GM12878 (cell line): Measurements from ENCODE around the gene SNCG. TPM values are rescaled to one million over a fixed set of nuclear protein-coding genes. Genes with fewer than 3 reads are reported as not detected.

Experiments used
- ATAC-seq: fragments of 200-7000 bp; cut with Tn5 transposase; 3 replicates; pipeline ENCODE4 v1.9.1; 2020; ENCODE audit warnings: mild to moderate bottlenecking, moderate library complexity
- BruUV-seq: library from RNA; stranded (reverse); fragments of 400-500 nt; replicated peaks from 2 replicates; lab custom pipeline; 2021; lab: Mats Ljungman, UMichigan
- CTCF ChIA-PET: fragments of 300-600 bp; sonication (Branson Sonifier 250); formaldehyde crosslinking; extraction: SDS; loops from one replicate; lab custom pipeline; 2021; ENCODE audit warnings: inconsistent platforms; lab: Yijun Ruan, JAX
- POLR2A ChIA-PET: fragments of 350-600 bp; formaldehyde crosslinking; extraction: SDS; loops from one replicate; lab custom pipeline; 2021; ENCODE audit warnings: inconsistent platforms; lab: Charles Lee
- RAD21 ChIA-PET: fragments of 300-600 bp; sonication (Branson Sonifier 250); formaldehyde crosslinking; loops from one replicate; lab custom pipeline; 2023; ENCODE audit warnings: antibody characterized with exemption; ENCODE audit not compliant: unreplicated experiment; lab: Charles Lee
- SMC1A ChIA-PET: fragments of 300-600 bp; sonication (Branson Sonifier 250); formaldehyde crosslinking; loops from one replicate; lab custom pipeline; 2023; ENCODE audit not compliant: unreplicated experiment, uncharacterized antibody; lab: Charles Lee
- DNase-seq: peaks from one replicate; pipeline ENCODE4 v3.0.0-alpha.2; 2011; ENCODE audit warnings: low read depth, low spot score
- FAIRE-seq: peaks from 3 replicates; lab custom pipeline; 2011; peaks lifted over from hg19 to GRCh38; lab: Jason Lieb, UNC
- H2AFZ ChIP-seq: 2 replicates; pipeline ENCODE4 v1.6.0; 2011; ENCODE audit warnings: low read depth, low read length, control low read depth; ENCODE audit not compliant: control insufficient read depth
- H3K27ac ChIP-seq: 2 replicates; pipeline ENCODE4 v1.5.1; 2011; ENCODE audit warnings: control low read depth; ENCODE audit not compliant: control insufficient read depth, insufficient read depth
- H3K27me3 ChIP-seq, 2 experiments: replicated peaks in 1 of 2; 2 replicates each; pipeline versions ENCODE4 v1.6.0 to v1.6.1; 2011; ENCODE audit warnings: low read length in 1 of 2; ENCODE audit not compliant: control insufficient read depth in 2 of 2, insufficient read depth in 2 of 2
- H3K36me3 ChIP-seq, 2 experiments: 2 replicates each; pipeline ENCODE4 v1.5.1; 2011; ENCODE audit warnings: low read length in 1 of 2; ENCODE audit not compliant: control insufficient read depth in 2 of 2, insufficient read depth in 2 of 2
- H3K4me1 ChIP-seq: 2 replicates; pipeline ENCODE4 v1.6.1; 2011; ENCODE audit warnings: mild to moderate bottlenecking, low read length, moderate library complexity, mixed read lengths; ENCODE audit not compliant: control insufficient read depth, insufficient read depth
- H3K4me2 ChIP-seq: 2 replicates; pipeline ENCODE4 v1.6.0; 2011; ENCODE audit warnings: control low read depth; ENCODE audit not compliant: control insufficient read depth, insufficient read depth
- H3K4me3 ChIP-seq: fragments of 200-600 bp; sonication (generic); 2 replicates; pipeline ENCODE4 v1.5.1; 2016
- H3K79me2 ChIP-seq: 2 replicates; pipeline ENCODE4 v1.6.0; 2011; ENCODE audit warnings: low read length; ENCODE audit not compliant: control insufficient read depth, insufficient read depth
- H3K9ac ChIP-seq: 2 replicates; pipeline ENCODE4 v1.8.0; 2011; ENCODE audit warnings: low read length, control low read depth, mixed read lengths; ENCODE audit not compliant: control insufficient read depth, insufficient read depth
- H3K9me3 ChIP-seq: replicated peaks from 3 replicates; pipeline ENCODE4 v1.5.1; 2011; ENCODE audit warnings: mild to moderate bottlenecking, low read length; ENCODE audit not compliant: control insufficient read depth, insufficient read depth
- H4K20me1 ChIP-seq: 2 replicates; pipeline ENCODE4 v1.6.0; 2011; ENCODE audit not compliant: control insufficient read depth, insufficient read depth
- HDAC2 ChIP-seq: fragments of 200-600 bp; sonication (generic); IDR thresholded peaks from 2 replicates; pipeline ENCODE4 v1.6.1; 2017
- HDAC6 ChIP-seq: fragments of 200-600 bp; sonication (generic); IDR thresholded peaks from one replicate; pipeline ENCODE4 v1.8.0; 2017; ENCODE audit warnings: antibody characterized with exemption; ENCODE audit not compliant: unreplicated experiment
- PAX5 ChIP-seq: IDR thresholded peaks from 2 replicates; pipeline ENCODE4 v1.6.1; 2011; ENCODE audit warnings: low read depth, low read length, borderline replicate concordance
- POU2F2 ChIP-seq: IDR thresholded peaks from 3 replicates; pipeline ENCODE4 v1.6.1; 2011; ENCODE audit warnings: low read depth, mild to moderate bottlenecking, low read length, borderline replicate concordance
- REST ChIP-seq: IDR thresholded peaks from 2 replicates; pipeline ENCODE4 v1.6.1; 2012; ENCODE audit warnings: mild to moderate bottlenecking, low read depth, low read length
- RUNX3 ChIP-seq: IDR thresholded peaks from 2 replicates; pipeline ENCODE4 v1.6.1; 2012; ENCODE audit warnings: low read length, inconsistent platforms
- USF1 ChIP-seq: IDR thresholded peaks from 2 replicates; pipeline ENCODE4 v1.6.1; 2011; ENCODE audit warnings: borderline replicate concordance, low read depth, mild to moderate bottlenecking, moderate library complexity, mixed read lengths, low read length; ENCODE audit not compliant: insufficient read depth; ENCODE audit errors: extremely low read length
- ZSCAN29 ChIP-seq: fragments of 450-650 bp; IDR thresholded peaks from 2 replicates; pipeline ENCODE4 v1.6.1; 2017; ENCODE audit warnings: mild to moderate bottlenecking, moderate library complexity
- WGBS: methylation state at CpG from one replicate; pipeline ENCODE4 v1.1.6; 2016; ENCODE audit warnings: low lambda C conversion rate; ENCODE audit not compliant: insufficient replicate concordance, insufficient coverage; ENCODE audit errors: missing lambda C conversion rate; 5-methylcytosine and 5-hydroxymethylcytosine counted together
- in situ Hi-C: fragments of 300-500 bp; cut with MboI; formaldehyde crosslinking; loops from 9 replicates; pipeline ENCODE4 v1.14.3; 2018; ENCODE audit warnings: mixed read lengths
- intact Hi-C: fragments of 100-400 bp; cut with micrococcal nuclease; formaldehyde crosslinking; loops from one replicate; pipeline ENCODE4 v1.14.2; 2022; ENCODE audit not compliant: unreplicated experiment
- polyA plus RNA-seq, 11 experiments: library from polyadenylated mRNA; depleted of rRNA in 4 of 11; unstranded in 6 of 11; stranded (reverse) in 5 of 11; fragments of >200 nt; fragmentation: Nextera tagmentation in 4 of 11; fragmentation: Illumina TruSeq in 1 of 11; extraction: Ambion mirVana in 4 of 11; extraction: Trizol in 1 of 11; gene quantifications; 1 replicate in 1 of 11; 2 replicates in 10 of 11; pipeline versions ENCODE4 v1.2.1 to v1.2.3, GENCODE V29; 2011 to 2016; ENCODE audit warnings: inconsistent platforms in 2 of 11, missing spikeins in 2 of 11, low read depth in 1 of 11
- total RNA-seq, 4 experiments: library from RNA; depleted of rRNA in 3 of 4; stranded (reverse); fragments of >200 nt in 3 of 4; fragmentation: Illumina TruSeq in 1 of 4; extraction: Trizol in 1 of 4; gene quantifications; 2 replicates each; pipeline versions ENCODE4 v1.2.1 to v1.2.3, GENCODE V29; 2013 to 2021

Gene SNCG
- total and polyA plus RNA-seq, 10 of the 15 experiments (the other 5 are each of a cell fraction or from before 2014, with no cell fraction given): 0.22 to 1.3 (median 0.42) TPM; not detected in 6

- SMC1A ChIA-PET: interaction anchor here (1.4 to 3.0 kb wide), 2 partner anchors 11 to 29 kb away, joined by 5 to 8 read pairs; no protein-coding TSS in a partner anchor
- no peaks in the 10 kb centered on the region for H3K27me3 ChIP-seq
Measured at GRCh38 chr10:86937502-86938154, 20.8 kb upstream of the SNCG start.

More at GRCh38 chr10:86937502-86938154, 20.8 kb upstream of the SNCG start:
- no peak overlapping the region for H3K9ac ChIP-seq
- TF ChIP-seq REST: no peak
- no peak for TF ChIP-seq HDAC6
- no peak for TF ChIP-seq HDAC2
- TF ChIP-seq POU2F2: no peak
- TF ChIP-seq PAX5: no peak
- no peak for TF ChIP-seq RUNX3
- no peak for TF ChIP-seq USF1
- no peak for TF ChIP-seq ZSCAN29
- TF ChIP-seq, all 136 proteins: peak for 0
- 37% methylated on average over 6 of the region's 6 CpGs for WGBS
- Histone ChIP-seq H4K20me1 (no peaks in the 10 kb centered on the region), H3K36me3 (no peaks in the 10 kb centered on the region), H3K27ac (no peak overlapping the region), H3K9me3 (no peaks in the 10 kb centered on the region), H3K79me2 (no peaks in the 10 kb centered on the region), H3K4me2 (no peak overlapping the region), H3K4me3 (no peak overlapping the region), H3K4me1 (no peaks in the 10 kb centered on the region; the same call in 1 of the 2 replicates), H2AFZ (no peak overlapping the region)
- DNase-seq: no peak
- in situ Hi-C loops: no loop called here
- BruUV-seq: no TSS peak
- ATAC-seq: no peak
- intact Hi-C loops: loop anchor here (5.0 kb wide), 2 partner anchors 210 to 265 kb away; no protein-coding TSS in a partner anchor
- ChIA-PET POLR2A (interaction anchor here (0.7 kb wide), 1 partner anchor 228 kb away, joined by 3 read pairs; no protein-coding TSS in a partner anchor), RAD21 (no interaction called here), CTCF (interaction anchor here (0.7 to 3.9 kb wide), 10 partner anchors 11 to 249 kb away, joined by 3 to 25 read pairs (median 5); no protein-coding TSS in a partner anchor)
- FAIRE-seq: no peak
